ENCODE measurements around the gene NUPR2. TPM values are rescaled to one million over a fixed set of nuclear protein-coding genes. Genes with fewer than 3 reads are reported as not detected.
"Not testable (repeated sequence)": the region's sequence is repeated elsewhere in the genome, so short reads cannot be mapped to it uniquely, and the experiment has no call there.

NUPR2 gene, protein sequence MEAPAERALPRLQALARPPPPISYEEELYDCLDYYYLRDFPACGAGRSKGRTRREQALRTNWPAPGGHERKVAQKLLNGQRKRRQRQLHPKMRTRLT
- polyA plus RNA-seq (2013, experiment 1 of 2) = not detected
- polyA plus RNA-seq (2013, experiment 2 of 2) = not detected

DNA sequence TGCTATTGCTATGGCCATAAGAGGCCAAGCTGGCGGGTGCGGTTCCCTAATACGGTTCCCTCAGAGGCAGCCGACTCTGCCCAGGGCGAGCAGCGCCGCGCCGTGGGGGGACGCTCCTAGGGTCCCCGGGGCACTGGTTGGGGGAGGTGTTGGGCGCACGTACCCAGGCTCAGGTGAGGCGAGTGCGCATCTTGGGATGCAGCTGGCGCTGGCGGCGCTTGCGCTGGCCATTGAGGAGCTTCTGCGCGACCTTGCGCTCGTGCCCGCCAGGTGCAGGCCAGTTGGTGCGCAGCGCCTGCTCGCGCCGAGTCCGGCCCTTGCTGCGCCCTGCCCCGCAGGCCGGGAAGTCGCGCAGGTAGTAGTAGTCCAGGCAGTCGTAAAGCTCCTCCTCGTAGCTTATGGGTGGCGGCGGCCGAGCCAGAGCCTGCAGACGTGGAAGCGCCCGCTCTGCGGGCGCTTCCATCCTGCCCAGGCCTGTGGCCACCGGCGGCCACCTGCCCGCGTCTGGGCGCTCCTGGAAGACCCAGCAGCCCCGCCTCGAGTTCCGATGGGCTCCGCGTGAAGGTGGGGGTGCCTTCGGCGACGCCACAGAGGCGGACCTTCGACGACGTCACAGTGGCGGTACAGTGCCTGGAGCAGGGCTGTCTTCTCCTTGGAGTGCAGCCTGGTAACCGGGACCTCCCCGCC, at the start of gene NUPR2:
Gene NUPR2 (minus strand): TSS at position 566 of the 687 bp plus-strand sequence. CDS start 103 bp downstream, at position 463.
- peaks cover 7% of the 10 kb centered on the region for H3K9me3 ChIP-seq (ENCODE audit: control insufficient read depth, low read length)
- H3K4me1 ChIP-seq (ENCODE audit: control insufficient read depth, insufficient read depth, low read length, poor library complexity, severe bottlenecking) = no peaks in the 10 kb centered on the region
- no peak within 1 kb of the TSS for H3K4me3 ChIP-seq (ENCODE audit: extremely low read depth, insufficient read depth, low read length, poor library complexity, severe bottlenecking)
- no peaks in the 10 kb centered on the region for H3K36me3 ChIP-seq (ENCODE audit: control insufficient read depth, insufficient read depth, low read length)
- WGBS, 2 experiments (ENCODE audit: insufficient coverage in 2 of 2) = 92 to 95% methylated on average over 47 to 63 of the region's 65 CpGs
- H3K27ac ChIP-seq (ENCODE audit: low read depth, low read length, severe bottlenecking) = no peak within 1 kb of the TSS

GRCh38 chr7:56157238-56157790, 41.1 kb upstream of the NUPR2 start:
- Histone ChIP-seq H3K9me3 (ENCODE audit: control insufficient read depth, low read length) (peaks cover 54% of the 10 kb centered on the region), H3K4me1 (ENCODE audit: control insufficient read depth, insufficient read depth, low read length, poor library complexity, severe bottlenecking) (no peaks in the 10 kb centered on the region), H3K4me3 (ENCODE audit: extremely low read depth, insufficient read depth, low read length, poor library complexity, severe bottlenecking) (no peak overlapping the region), H3K27ac (ENCODE audit: low read depth, low read length, severe bottlenecking) (no peak overlapping the region), H3K36me3 (ENCODE audit: control insufficient read depth, insufficient read depth, low read length) (no peaks in the 10 kb centered on the region)
- WGBS, 2 experiments (ENCODE audit: insufficient coverage in 2 of 2) = 20% methylated on average over 1 of the region's 1 CpG; no CpG with 5 or more reads in 1 of the 2 experiments

DNA sequence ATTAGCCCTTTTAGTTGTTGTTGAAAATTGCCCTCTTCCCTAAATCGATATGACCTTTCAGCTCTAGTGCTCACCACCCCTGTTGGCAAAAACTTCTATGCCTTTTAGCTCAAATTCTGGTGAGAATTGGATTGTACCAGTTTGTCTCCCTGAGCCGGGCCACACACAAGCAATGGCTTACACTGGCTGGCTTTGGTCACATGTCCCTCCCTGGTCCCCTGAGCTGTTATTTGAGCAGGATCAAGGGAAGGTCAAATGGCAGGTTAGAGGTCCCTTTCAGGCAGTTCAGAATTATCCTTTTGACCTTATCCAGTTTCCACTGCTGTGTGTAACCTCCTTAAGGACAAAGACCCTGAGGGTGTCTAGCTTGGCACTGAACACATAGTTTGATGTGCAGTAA, 14.8 kb upstream of the NUPR2 start:
- H3K9me3 ChIP-seq (ENCODE audit: control insufficient read depth, low read length) = peaks cover 44% of the 10 kb centered on the region
- H3K36me3 ChIP-seq (ENCODE audit: control insufficient read depth, insufficient read depth, low read length); H3K4me3 ChIP-seq (ENCODE audit: extremely low read depth, insufficient read depth, low read length, poor library complexity, severe bottlenecking); H3K27ac ChIP-seq (ENCODE audit: low read depth, low read length, severe bottlenecking); H3K4me1 ChIP-seq (ENCODE audit: control insufficient read depth, insufficient read depth, low read length, poor library complexity, severe bottlenecking): not testable (repeated sequence)
- 60% methylated on average over 1 of the region's 2 CpGs; no CpG with 5 or more reads in 1 of the 2 experiments for WGBS, 2 experiments (ENCODE audit: insufficient coverage in 2 of 2)

- no peak overlapping the region for H3K27ac ChIP-seq (ENCODE audit: low read depth, low read length, severe bottlenecking)
- 61% methylated on average over 2 of the region's 7 CpGs; no CpG with 5 or more reads in 1 of the 2 experiments for WGBS, 2 experiments (ENCODE audit: insufficient coverage in 2 of 2)
- H3K4me1 ChIP-seq (ENCODE audit: control insufficient read depth, insufficient read depth, low read length, poor library complexity, severe bottlenecking) = no peaks in the 10 kb centered on the region
- peaks cover 38% of the 10 kb centered on the region for H3K9me3 ChIP-seq (ENCODE audit: control insufficient read depth, low read length)
- no peak overlapping the region for H3K4me3 ChIP-seq (ENCODE audit: extremely low read depth, insufficient read depth, low read length, poor library complexity, severe bottlenecking)
- no peaks in the 10 kb centered on the region for H3K36me3 ChIP-seq (ENCODE audit: control insufficient read depth, insufficient read depth, low read length)
Observed at GRCh38 chr7:56127241-56127975, 11.2 kb upstream of the NUPR2 start.

DNA sequence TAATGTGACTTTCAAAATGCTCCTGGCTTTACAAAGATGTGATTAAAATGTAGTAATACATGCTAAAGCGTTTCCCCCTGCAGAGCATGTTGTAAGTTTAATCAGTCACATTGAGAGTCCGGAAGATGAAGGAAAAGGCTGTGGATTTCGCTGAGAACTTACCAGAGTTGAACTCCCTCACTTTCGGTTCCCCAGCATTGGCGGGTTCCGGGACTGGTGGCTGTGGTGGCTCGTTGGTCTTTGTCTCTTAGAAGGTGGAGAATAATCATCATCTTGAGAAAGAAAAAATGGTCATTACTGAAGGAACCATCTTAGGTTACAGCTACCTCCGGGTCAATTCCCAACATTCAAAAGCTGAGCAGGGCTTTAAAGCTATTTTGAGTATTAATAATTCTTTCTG, 9.6 kb upstream of the NUPR2 start:
- H3K4me1 ChIP-seq (ENCODE audit: control insufficient read depth, insufficient read depth, low read length, poor library complexity, severe bottlenecking) = no peaks in the 10 kb centered on the region
- no peaks in the 10 kb centered on the region for H3K36me3 ChIP-seq (ENCODE audit: control insufficient read depth, insufficient read depth, low read length)
- no peak overlapping the region for H3K4me3 ChIP-seq (ENCODE audit: extremely low read depth, insufficient read depth, low read length, poor library complexity, severe bottlenecking)
- peaks cover 44% of the 10 kb centered on the region for H3K9me3 ChIP-seq (ENCODE audit: control insufficient read depth, low read length)
- H3K27ac ChIP-seq (ENCODE audit: low read depth, low read length, severe bottlenecking) = no peak overlapping the region
- WGBS, 2 experiments (ENCODE audit: insufficient coverage in 2 of 2) = 70 to 74% methylated on average over 5 of the region's 8 CpGs

DNA sequence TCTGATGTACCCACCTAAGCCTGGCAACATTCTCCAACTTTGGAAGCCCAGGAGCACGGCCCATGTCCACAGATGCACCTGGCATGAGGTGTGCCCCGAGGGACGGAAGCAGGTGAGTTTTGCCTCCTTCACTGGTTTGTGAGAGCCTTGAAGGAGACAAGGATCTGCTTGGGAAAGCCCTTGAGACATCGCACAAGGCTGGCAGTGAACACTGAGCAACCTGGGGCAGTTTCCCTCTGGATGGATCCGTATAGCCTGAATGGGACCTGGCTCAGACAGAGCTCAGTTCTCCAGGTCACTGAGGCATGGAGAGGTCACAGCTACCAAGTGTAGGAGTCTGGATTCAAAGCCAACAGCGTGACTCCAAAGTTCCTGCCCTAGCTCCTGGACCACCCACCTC, 8.8 kb upstream of the NUPR2 start:
- Histone ChIP-seq H3K4me1 (ENCODE audit: control insufficient read depth, insufficient read depth, low read length, poor library complexity, severe bottlenecking) (no peaks in the 10 kb centered on the region), H3K36me3 (ENCODE audit: control insufficient read depth, insufficient read depth, low read length) (no peaks in the 10 kb centered on the region), H3K4me3 (ENCODE audit: extremely low read depth, insufficient read depth, low read length, poor library complexity, severe bottlenecking) (no peak overlapping the region), H3K27ac (ENCODE audit: low read depth, low read length, severe bottlenecking) (no peak overlapping the region), H3K9me3 (ENCODE audit: control insufficient read depth, low read length) (peaks cover 38% of the 10 kb centered on the region)
- WGBS, 2 experiments (ENCODE audit: insufficient coverage in 2 of 2) = 60 to 64% methylated on average over 4 of the region's 6 CpGs

DNA sequence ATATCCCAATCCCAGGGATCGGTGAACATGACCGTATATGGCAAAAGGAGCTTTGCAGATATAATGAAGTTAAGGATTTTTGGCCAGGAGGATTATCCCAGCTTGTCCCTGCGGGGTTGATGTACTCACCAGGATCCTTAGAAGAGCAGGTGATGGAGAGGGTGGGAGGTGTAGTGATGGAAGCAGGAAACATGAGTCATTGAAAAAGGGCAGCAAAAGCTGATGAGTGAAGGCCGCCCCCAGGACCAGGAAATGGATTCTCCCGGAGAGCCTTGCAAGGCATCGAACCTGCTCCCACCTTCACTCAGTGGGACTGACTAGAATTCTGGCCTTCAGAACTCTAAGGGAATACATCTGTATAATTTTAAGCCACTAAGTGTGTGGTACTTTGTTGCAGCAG, 5.2 kb upstream of the NUPR2 start:
- Histone ChIP-seq H3K36me3 (ENCODE audit: control insufficient read depth, insufficient read depth, low read length) (no peaks in the 10 kb centered on the region), H3K9me3 (ENCODE audit: control insufficient read depth, low read length) (peaks cover 24% of the 10 kb centered on the region), H3K4me1 (ENCODE audit: control insufficient read depth, insufficient read depth, low read length, poor library complexity, severe bottlenecking) (no peaks in the 10 kb centered on the region), H3K4me3 (ENCODE audit: extremely low read depth, insufficient read depth, low read length, poor library complexity, severe bottlenecking) (no peak overlapping the region), H3K27ac (ENCODE audit: low read depth, low read length, severe bottlenecking) (no peak overlapping the region)
- 72 to 91% methylated on average over 2 to 6 of the region's 6 CpGs for WGBS, 2 experiments (ENCODE audit: insufficient coverage in 2 of 2)

DNA sequence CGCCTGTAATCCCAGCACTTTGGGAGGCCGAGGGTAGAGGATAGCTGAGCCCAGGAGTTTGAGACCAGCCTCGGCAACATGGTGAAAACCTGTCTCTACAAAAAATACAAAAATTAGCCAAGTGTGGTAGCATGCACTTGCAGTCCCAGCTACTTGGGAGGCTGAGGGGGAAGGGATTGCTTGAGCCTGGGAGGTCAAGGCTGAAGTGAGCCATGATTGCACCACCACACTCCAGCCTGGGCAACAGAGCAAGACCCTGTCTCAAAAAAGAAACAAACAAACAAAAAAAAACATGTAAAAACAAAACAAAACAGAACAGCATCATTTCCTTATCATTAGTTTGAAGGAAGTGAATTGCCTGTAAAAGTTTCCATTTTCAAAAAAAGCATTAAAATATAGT, 4.0 kb downstream of the NUPR2 start:
- not testable (repeated sequence) for H3K4me3 ChIP-seq (ENCODE audit: extremely low read depth, insufficient read depth, low read length, poor library complexity, severe bottlenecking); H3K36me3 ChIP-seq (ENCODE audit: control insufficient read depth, insufficient read depth, low read length); H3K27ac ChIP-seq (ENCODE audit: low read depth, low read length, severe bottlenecking); H3K4me1 ChIP-seq (ENCODE audit: control insufficient read depth, insufficient read depth, low read length, poor library complexity, severe bottlenecking)
- 65 to 72% methylated on average over 2 to 3 of the region's 3 CpGs for WGBS, 2 experiments (ENCODE audit: insufficient coverage in 2 of 2)
- H3K9me3 ChIP-seq (ENCODE audit: control insufficient read depth, low read length) = peaks cover 12% of the 10 kb centered on the region

DNA sequence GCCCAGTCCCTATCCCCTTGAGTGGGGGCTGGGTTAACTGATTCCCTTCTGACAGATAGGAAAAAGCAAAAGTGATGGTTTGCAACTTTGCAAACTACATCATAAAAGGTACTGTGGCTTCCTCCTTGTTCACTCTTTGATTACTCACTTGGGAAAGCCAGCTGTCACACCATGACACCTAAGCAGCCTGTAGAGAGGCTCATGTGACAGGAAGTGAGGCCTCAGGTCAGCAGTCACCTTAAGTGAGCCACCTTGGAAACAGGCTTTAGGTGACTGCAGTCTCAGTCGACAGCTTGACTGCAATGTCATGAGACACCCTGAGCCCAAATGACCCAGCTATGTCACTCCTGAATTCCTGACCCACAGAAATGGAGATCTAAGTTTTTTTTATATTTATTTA, 5.6 kb downstream of the NUPR2 start:
- H3K27ac ChIP-seq (ENCODE audit: low read depth, low read length, severe bottlenecking) = no peak overlapping the region
- H3K36me3 ChIP-seq (ENCODE audit: control insufficient read depth, insufficient read depth, low read length) = no peaks in the 10 kb centered on the region
- H3K4me1 ChIP-seq (ENCODE audit: control insufficient read depth, insufficient read depth, low read length, poor library complexity, severe bottlenecking) = no peaks in the 10 kb centered on the region
- WGBS, 2 experiments (ENCODE audit: insufficient coverage in 2 of 2) = 67 to 78% methylated on average over 1 of the region's 1 CpG
- H3K4me3 ChIP-seq (ENCODE audit: extremely low read depth, insufficient read depth, low read length, poor library complexity, severe bottlenecking) = no peak overlapping the region
- peaks cover 17% of the 10 kb centered on the region for H3K9me3 ChIP-seq (ENCODE audit: control insufficient read depth, low read length)

DNA sequence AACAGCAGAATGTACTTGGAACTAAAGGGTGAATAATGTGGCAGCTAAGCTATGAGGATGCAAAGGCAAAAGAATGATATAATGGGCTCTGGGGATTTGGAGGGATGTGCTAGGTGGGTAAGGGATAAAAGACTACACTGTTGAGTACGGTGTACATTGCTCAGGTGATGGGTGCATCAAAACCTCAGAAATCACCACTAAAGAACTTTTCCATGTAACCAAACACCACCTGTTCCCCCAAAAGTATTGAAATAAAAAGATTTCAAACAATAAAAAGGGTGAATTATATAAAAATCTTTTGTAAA, 8.3 kb downstream of the NUPR2 start:
- Histone ChIP-seq H3K27ac (ENCODE audit: low read depth, low read length, severe bottlenecking) (no peak overlapping the region), H3K4me3 (ENCODE audit: extremely low read depth, insufficient read depth, low read length, poor library complexity, severe bottlenecking) (no peak overlapping the region), H3K9me3 (ENCODE audit: control insufficient read depth, low read length) (peaks cover 10% of the 10 kb centered on the region), H3K36me3 (ENCODE audit: control insufficient read depth, insufficient read depth, low read length) (peaks cover 18% of the 10 kb centered on the region), H3K4me1 (ENCODE audit: control insufficient read depth, insufficient read depth, low read length, poor library complexity, severe bottlenecking) (no peaks in the 10 kb centered on the region)
- no CpG with 5 or more reads among the region's 1 CpG for WGBS, 2 experiments (ENCODE audit: insufficient coverage in 2 of 2)
